DND-41 (cell line): ENCODE data around the gene SLC35F4.

Experiments used
- ATAC-seq: fragments of 200-7000 bp; cut with Tn5 transposase; 3 replicates; pipeline ENCODE4 v1.9.1; 2021; ENCODE audit warnings: low read depth; ENCODE audit not compliant: insufficient read depth
- DNase-seq: peaks from one replicate; pipeline ENCODE4 v3.0.0-alpha.2; 2020
- H2AFZ ChIP-seq: 2 replicates; pipeline ENCODE4 v1.6.0; 2012; ENCODE audit warnings: low read depth, low read length
- H3K27ac ChIP-seq: 2 replicates; pipeline ENCODE4 v1.5.1; 2012; ENCODE audit warnings: low read length, inconsistent platforms
- H3K27me3 ChIP-seq: fragments of 200-600 bp; sonication (generic); 2 replicates; pipeline ENCODE4 v1.6.0; 2012; ENCODE audit warnings: low read length, mild to moderate bottlenecking, inconsistent platforms; ENCODE audit not compliant: insufficient read depth, poor library complexity
- H3K36me3 ChIP-seq: 2 replicates; pipeline ENCODE4 v1.5.1; 2012; ENCODE audit warnings: low read length, inconsistent platforms; ENCODE audit not compliant: insufficient read depth
- H3K4me1 ChIP-seq: 2 replicates; pipeline ENCODE4 v1.5.1; 2012; ENCODE audit warnings: mild to moderate bottlenecking, low read length; ENCODE audit not compliant: insufficient read depth
- H3K4me2 ChIP-seq: 2 replicates; pipeline ENCODE4 v1.6.0; 2012; ENCODE audit warnings: mild to moderate bottlenecking, moderate library complexity, low read length, inconsistent platforms; ENCODE audit not compliant: insufficient read depth
- H3K4me3 ChIP-seq, 2 experiments: fragments of 200-600 bp in 1 of 2; shearing (Covaris generic) in 1 of 2; 2 replicates each; pipeline ENCODE4 v1.5.1; 2012 to 2016; ENCODE audit warnings: inconsistent platforms in 2 of 2, low read length in 2 of 2, mild to moderate bottlenecking in 2 of 2, low read depth in 1 of 2, moderate library complexity in 1 of 2
- H3K79me2 ChIP-seq: 2 replicates; pipeline ENCODE4 v1.6.0; 2012; ENCODE audit warnings: low read length, inconsistent platforms; ENCODE audit not compliant: insufficient read depth
- H3K9ac ChIP-seq: 2 replicates; pipeline ENCODE4 v1.6.0; 2012; ENCODE audit warnings: low read depth, mild to moderate bottlenecking, inconsistent platforms, low read length, moderate library complexity
- H3K9me3 ChIP-seq: 2 replicates; pipeline ENCODE4 v1.5.1; 2012; ENCODE audit warnings: low read length, moderate library complexity, mild to moderate bottlenecking, inconsistent platforms; ENCODE audit not compliant: insufficient read depth, severe bottlenecking
- H4K20me1 ChIP-seq: 2 replicates; pipeline ENCODE4 v1.6.0; 2012; ENCODE audit warnings: low read length; ENCODE audit not compliant: insufficient read depth
- CTCF ChIP-seq: IDR thresholded peaks from 2 replicates; pipeline ENCODE4 v1.5.1; 2012; ENCODE audit warnings: borderline replicate concordance, low read length, moderate library complexity, mild to moderate bottlenecking; ENCODE audit not compliant: poor library complexity, severe bottlenecking; ENCODE audit errors: extremely low read depth
- EZH2 ChIP-seq: IDR thresholded peaks from 3 replicates; pipeline ENCODE4 v1.6.1; 2012; ENCODE audit warnings: borderline replicate concordance, low read depth, mild to moderate bottlenecking, moderate library complexity, low read length, inconsistent platforms; ENCODE audit not compliant: severe bottlenecking

SLC35F4 gene

GRCh38 chr14:57898837-57899572, 33.1 kb upstream of the SLC35F4 start:
- no peaks in the 10 kb centered on the region for H4K20me1 ChIP-seq
- no peak overlapping the region for H3K9ac ChIP-seq
- no peaks in the 10 kb centered on the region for H3K79me2 ChIP-seq
- no peak overlapping the region for H3K4me2 ChIP-seq
- no peaks in the 10 kb centered on the region for H3K9me3 ChIP-seq
- TF ChIP-seq CTCF = no peak
- TF ChIP-seq EZH2 = no peak
- H3K27ac ChIP-seq = no peak overlapping the region
- DNase-seq = no peak
- no peak overlapping the region for H3K4me3 ChIP-seq
- no peak for ATAC-seq
- H3K4me1 ChIP-seq = no peaks in the 10 kb centered on the region
- peaks cover 11% of the 10 kb centered on the region for H3K27me3 ChIP-seq
- no peak overlapping the region for H2AFZ ChIP-seq
- no peaks in the 10 kb centered on the region for H3K36me3 ChIP-seq

DNA sequence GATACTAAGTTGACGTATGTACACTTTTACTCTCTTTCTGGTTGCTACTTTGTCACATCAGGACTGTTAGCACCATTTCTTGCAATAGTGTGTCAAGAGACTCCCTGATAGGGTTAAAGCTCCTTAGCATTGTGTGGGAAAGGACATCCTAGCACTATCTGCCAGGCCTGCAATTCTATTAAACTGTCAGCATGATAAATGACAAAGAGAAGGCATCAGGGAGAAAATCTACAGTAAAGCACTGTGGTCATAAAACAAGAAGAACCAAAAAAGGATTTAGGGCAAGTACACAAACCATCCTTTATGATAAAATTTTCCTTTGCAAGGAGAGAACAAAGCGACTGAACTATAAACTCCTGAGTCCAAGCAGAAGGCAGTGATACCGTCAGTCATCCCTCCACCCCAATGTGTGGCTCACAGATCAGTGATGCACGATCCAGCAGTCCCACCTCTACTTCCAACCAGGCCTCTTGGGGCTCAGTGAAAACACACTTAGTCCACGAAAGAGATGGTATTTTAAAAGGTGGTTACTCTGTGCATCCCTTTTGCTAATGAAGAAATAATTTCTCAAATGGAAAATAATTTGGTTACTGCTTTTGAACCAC, 31.4 kb upstream of the SLC35F4 start:
- Histone ChIP-seq H3K9me3 (no peaks in the 10 kb centered on the region), H3K36me3 (no peaks in the 10 kb centered on the region), H4K20me1 (no peaks in the 10 kb centered on the region), H3K27ac (no peak overlapping the region), H3K27me3 (peaks cover 14% of the 10 kb centered on the region), H2AFZ (no peak overlapping the region), H3K4me2 (no peak overlapping the region), H3K79me2 (no peaks in the 10 kb centered on the region), H3K4me3 (no peak overlapping the region), H3K9ac (no peak overlapping the region), H3K4me1 (no peaks in the 10 kb centered on the region)
- TF ChIP-seq EZH2 = no peak
- TF ChIP-seq CTCF = no peak
- DNase-seq (no peak), ATAC-seq (no peak)

GRCh38 chr14:57889245-57889644, 23.4 kb upstream of the SLC35F4 start:
- Histone ChIP-seq H3K79me2 (no peaks in the 10 kb centered on the region), H2AFZ (no peak overlapping the region), H3K9ac (no peak overlapping the region)

More at GRCh38 chr14:57889245-57889644, 23.4 kb upstream of the SLC35F4 start:
- TF ChIP-seq CTCF = no peak
- TF ChIP-seq EZH2 = no peak
- Histone ChIP-seq H3K4me1 (no peaks in the 10 kb centered on the region), H3K36me3 (no peaks in the 10 kb centered on the region), H3K9me3 (no peaks in the 10 kb centered on the region), H3K27ac (no peak overlapping the region), H3K4me2 (no peak overlapping the region), H3K27me3 (peaks cover 9% of the 10 kb centered on the region), H4K20me1 (no peaks in the 10 kb centered on the region), H3K4me3 (no peak overlapping the region)
- DNase-seq (no peak), ATAC-seq (no peak)
